Lower leg skin (tissue), 3 donors: ENCODE measurements around the gene OOSP2.

ENCODE experiments used
- POLR2A ChIP-seq, 2 donors: fragments of 450-650 bp; IDR thresholded peaks; one replicate each; pipeline ENCODE4 v1.6.1; 2016 to 2017; ENCODE audit warnings: antibody characterized with exemption in 2 of 2, mild to moderate bottlenecking in 1 of 2, moderate library complexity in 1 of 2
- TF ChIP-seq, protein P1 (sequence below), 3 donors: fragments of 450-650 bp; IDR thresholded peaks; one replicate each; pipeline ENCODE4 v1.5.1; 2016; ENCODE audit warnings: antibody characterized with exemption in 3 of 3, mild to moderate bottlenecking in 3 of 3, moderate library complexity in 2 of 3

DNA sequence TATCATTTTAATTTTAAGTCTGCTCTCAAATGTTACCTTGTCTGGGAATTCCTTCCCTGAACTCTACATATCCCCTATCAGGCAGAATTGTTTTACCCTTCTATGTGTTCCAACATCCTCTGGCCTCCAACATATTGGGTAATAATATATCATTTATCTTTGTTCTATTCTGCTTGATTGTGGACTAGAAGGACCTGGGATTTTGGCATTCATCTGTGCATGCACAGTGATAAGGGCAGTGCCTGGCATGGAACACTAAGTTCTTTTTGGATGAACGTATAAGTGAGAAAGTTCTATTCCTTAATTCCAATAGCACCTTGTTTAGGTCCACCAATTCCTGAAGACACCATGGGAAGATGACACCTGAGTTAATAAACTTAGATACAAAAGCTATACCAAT, 47.0 kb downstream of the OOSP2 start:
- TF ChIP-seq, protein P1, sequence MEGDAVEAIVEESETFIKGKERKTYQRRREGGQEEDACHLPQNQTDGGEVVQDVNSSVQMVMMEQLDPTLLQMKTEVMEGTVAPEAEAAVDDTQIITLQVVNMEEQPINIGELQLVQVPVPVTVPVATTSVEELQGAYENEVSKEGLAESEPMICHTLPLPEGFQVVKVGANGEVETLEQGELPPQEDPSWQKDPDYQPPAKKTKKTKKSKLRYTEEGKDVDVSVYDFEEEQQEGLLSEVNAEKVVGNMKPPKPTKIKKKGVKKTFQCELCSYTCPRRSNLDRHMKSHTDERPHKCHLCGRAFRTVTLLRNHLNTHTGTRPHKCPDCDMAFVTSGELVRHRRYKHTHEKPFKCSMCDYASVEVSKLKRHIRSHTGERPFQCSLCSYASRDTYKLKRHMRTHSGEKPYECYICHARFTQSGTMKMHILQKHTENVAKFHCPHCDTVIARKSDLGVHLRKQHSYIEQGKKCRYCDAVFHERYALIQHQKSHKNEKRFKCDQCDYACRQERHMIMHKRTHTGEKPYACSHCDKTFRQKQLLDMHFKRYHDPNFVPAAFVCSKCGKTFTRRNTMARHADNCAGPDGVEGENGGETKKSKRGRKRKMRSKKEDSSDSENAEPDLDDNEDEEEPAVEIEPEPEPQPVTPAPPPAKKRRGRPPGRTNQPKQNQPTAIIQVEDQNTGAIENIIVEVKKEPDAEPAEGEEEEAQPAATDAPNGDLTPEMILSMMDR (IDR thresholded peaks at IDR 0.05) = no peak
- TF ChIP-seq POLR2A (IDR thresholded peaks at IDR 0.05) = no peak
